ENCODE data around the gene CRISP2. TPM values are rescaled to one million over a fixed set of nuclear protein-coding genes. Genes with fewer than 3 reads are reported as not detected.

CRISP2 gene, protein sequence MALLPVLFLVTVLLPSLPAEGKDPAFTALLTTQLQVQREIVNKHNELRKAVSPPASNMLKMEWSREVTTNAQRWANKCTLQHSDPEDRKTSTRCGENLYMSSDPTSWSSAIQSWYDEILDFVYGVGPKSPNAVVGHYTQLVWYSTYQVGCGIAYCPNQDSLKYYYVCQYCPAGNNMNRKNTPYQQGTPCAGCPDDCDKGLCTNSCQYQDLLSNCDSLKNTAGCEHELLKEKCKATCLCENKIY
- total RNA-seq, result not detected in 2 replicates
- long read RNA-seq, result 0 reads

DNA sequence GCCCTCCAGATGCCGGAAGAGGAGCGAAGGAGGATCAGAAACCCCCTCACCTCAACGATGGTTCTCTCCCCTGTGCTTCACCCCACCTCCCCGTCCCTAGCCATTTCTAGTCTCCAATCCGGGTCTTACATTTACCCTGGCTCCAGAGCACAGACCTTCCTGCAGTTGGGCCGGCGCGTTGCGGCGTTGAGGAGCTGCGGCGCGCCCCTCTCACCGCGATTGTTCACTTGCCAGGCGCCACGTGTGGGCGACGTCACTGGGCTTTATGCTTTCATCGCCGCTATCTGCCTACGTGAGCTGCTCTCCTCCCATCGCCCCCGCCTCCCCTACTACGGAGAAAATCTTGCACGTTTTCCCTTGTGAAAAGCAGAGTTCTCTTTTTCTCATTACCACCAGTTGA lies at the start of gene CRISP2:
TSS of gene CRISP2 (minus strand) at position 198 of the 400 bp plus-strand sequence. CDS start 4,347 bp downstream, outside the sequence.
- Mint-ChIP-seq H3K9me3 (ENCODE audit: unreplicated experiment) (peaks cover 22% of the 10 kb centered on the region), H3K4me3 (ENCODE audit: unreplicated experiment) (no peak within 1 kb of the TSS), H3K27me3 (ENCODE audit: unreplicated experiment) (no peaks in the 10 kb centered on the region), H3K36me3 (ENCODE audit: unreplicated experiment) (no peaks in the 10 kb centered on the region), H3K27ac (ENCODE audit: unreplicated experiment) (no peak within 1 kb of the TSS), H3K4me1 (ENCODE audit: unreplicated experiment) (no peaks in the 10 kb centered on the region)
- DNase-seq (ENCODE audit: extremely low spot score, unreplicated experiment), result no peak
- TF ChIP-seq, protein P1, sequence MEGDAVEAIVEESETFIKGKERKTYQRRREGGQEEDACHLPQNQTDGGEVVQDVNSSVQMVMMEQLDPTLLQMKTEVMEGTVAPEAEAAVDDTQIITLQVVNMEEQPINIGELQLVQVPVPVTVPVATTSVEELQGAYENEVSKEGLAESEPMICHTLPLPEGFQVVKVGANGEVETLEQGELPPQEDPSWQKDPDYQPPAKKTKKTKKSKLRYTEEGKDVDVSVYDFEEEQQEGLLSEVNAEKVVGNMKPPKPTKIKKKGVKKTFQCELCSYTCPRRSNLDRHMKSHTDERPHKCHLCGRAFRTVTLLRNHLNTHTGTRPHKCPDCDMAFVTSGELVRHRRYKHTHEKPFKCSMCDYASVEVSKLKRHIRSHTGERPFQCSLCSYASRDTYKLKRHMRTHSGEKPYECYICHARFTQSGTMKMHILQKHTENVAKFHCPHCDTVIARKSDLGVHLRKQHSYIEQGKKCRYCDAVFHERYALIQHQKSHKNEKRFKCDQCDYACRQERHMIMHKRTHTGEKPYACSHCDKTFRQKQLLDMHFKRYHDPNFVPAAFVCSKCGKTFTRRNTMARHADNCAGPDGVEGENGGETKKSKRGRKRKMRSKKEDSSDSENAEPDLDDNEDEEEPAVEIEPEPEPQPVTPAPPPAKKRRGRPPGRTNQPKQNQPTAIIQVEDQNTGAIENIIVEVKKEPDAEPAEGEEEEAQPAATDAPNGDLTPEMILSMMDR (IDR thresholded peaks at IDR 0.05), result no peak

DNA sequence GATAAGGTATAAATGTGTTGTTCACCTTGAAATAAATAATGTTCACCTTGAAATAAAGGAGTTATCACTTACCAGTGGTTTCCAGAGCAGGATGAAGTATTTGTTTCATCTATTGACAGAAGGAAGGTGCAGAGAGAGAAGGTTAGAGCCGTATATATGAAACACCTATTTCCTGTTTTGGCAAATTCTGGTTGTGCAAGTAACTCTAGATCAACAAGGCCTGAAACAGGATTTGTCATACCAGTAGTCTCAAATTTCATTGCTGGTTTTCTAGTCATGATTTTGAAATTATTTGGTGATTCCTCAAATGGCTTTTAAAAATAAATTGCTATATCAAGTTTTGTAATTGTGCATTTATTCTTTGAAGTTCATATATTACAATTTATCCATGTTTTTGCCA lies 30.9 kb upstream of the CRISP2 start, which contains the start of gene CRISP3:
TSS of gene CRISP3 (minus strand) at position 130 of the 400 bp plus-strand sequence. CDS start at position 109, 21 bp downstream.
- Mint-ChIP-seq H3K4me3 (ENCODE audit: unreplicated experiment) (no peak within 1 kb of the TSS), H3K4me1 (ENCODE audit: unreplicated experiment) (no peaks in the 10 kb centered on the region), H3K27ac (ENCODE audit: unreplicated experiment) (no peak within 1 kb of the TSS), H3K27me3 (ENCODE audit: unreplicated experiment) (no peaks in the 10 kb centered on the region), H3K9me3 (ENCODE audit: unreplicated experiment) (no peaks in the 10 kb centered on the region), H3K36me3 (ENCODE audit: unreplicated experiment) (no peaks in the 10 kb centered on the region)
- TF ChIP-seq, protein P1 (IDR thresholded peaks at IDR 0.05), result no peak
- DNase-seq (ENCODE audit: extremely low spot score, unreplicated experiment), result no peak

DNA sequence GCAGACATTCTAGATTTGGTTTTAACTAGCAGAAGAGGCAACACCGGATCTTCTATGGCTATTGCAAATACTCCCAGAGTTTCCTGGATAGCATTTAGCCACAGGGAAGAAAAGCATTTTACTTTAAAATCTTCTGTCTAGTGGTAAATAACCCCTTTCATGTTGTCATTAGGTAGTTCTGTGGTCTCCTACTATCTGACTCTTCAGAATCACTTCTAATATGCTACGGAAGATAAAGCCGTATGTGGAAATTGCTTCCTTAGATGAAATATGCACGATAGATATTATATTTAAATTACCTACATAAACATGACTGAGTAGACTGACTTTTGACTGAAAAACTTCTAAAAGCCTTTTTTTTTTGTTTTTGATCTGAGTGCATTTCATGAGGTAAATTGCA lies 30.1 kb upstream of the CRISP2 start:
- H3K4me1 Mint-ChIP-seq (ENCODE audit: unreplicated experiment), result no peaks in the 10 kb centered on the region
- no peaks in the 10 kb centered on the region for H3K36me3 Mint-ChIP-seq (ENCODE audit: unreplicated experiment)
- H3K27me3 Mint-ChIP-seq (ENCODE audit: unreplicated experiment), result no peaks in the 10 kb centered on the region
- TF ChIP-seq, protein P1 (IDR thresholded peaks at IDR 0.05), result no peak
- H3K27ac Mint-ChIP-seq (ENCODE audit: unreplicated experiment), result no peak overlapping the region
- no peaks in the 10 kb centered on the region for H3K9me3 Mint-ChIP-seq (ENCODE audit: unreplicated experiment)
- H3K4me3 Mint-ChIP-seq (ENCODE audit: unreplicated experiment), result no peak overlapping the region
- no peak for DNase-seq (ENCODE audit: extremely low spot score, unreplicated experiment)

DNA sequence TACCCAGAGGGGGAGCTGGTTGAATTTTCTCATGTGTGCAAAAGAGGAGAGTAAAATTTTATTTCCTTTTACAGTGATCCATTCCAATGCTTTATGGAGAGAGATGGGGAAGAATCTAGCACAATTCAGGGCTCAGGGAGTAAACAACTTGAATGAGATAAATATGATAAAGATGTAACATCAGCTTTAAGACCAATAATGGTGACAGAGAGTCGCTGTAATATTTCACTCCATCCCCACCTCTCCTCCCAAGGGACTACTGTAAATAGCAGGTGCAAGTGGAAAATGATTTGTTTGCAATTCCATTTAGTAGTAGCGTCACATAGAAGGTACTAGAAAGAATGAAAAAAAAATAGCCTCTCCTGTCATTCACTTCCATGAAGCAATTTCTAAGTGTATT lies 26.1 kb upstream of the CRISP2 start:
- no peak for DNase-seq (ENCODE audit: extremely low spot score, unreplicated experiment)
- no peak overlapping the region for H3K4me3 Mint-ChIP-seq (ENCODE audit: unreplicated experiment)
- no peaks in the 10 kb centered on the region for H3K27me3 Mint-ChIP-seq (ENCODE audit: unreplicated experiment)
- TF ChIP-seq, protein P1 (IDR thresholded peaks at IDR 0.05), result no peak
- no peaks in the 10 kb centered on the region for H3K4me1 Mint-ChIP-seq (ENCODE audit: unreplicated experiment)
- no peak overlapping the region for H3K27ac Mint-ChIP-seq (ENCODE audit: unreplicated experiment)
- no peaks in the 10 kb centered on the region for H3K9me3 Mint-ChIP-seq (ENCODE audit: unreplicated experiment)
- no peaks in the 10 kb centered on the region for H3K36me3 Mint-ChIP-seq (ENCODE audit: unreplicated experiment)

DNA sequence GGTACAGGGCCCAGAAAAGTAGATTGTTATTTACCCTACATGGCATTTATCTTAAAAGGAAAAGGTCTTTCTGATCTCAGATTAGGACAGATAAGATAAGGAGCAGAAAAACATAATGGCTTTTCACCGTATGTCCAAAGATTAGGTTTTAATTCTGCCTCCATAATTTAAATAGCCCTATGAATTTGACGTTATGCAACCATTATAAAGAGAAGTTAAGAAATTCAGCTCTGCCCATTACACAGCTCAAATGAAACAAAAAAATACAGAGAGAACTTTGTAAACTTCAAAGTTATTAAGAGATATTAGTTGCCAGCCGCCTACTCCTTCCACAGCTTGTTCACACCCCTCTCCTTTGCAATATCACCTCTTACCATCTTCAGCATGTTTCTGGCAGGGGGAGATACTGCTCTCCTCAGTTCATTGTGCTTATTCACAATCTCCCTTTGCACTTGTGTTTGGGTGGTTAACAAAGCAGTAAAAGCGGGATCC lies 22.7 kb upstream of the CRISP2 start:
- Mint-ChIP-seq H3K4me1 (ENCODE audit: unreplicated experiment) (no peaks in the 10 kb centered on the region), H3K27me3 (ENCODE audit: unreplicated experiment) (no peaks in the 10 kb centered on the region), H3K36me3 (ENCODE audit: unreplicated experiment) (no peaks in the 10 kb centered on the region), H3K27ac (ENCODE audit: unreplicated experiment) (no peak overlapping the region), H3K4me3 (ENCODE audit: unreplicated experiment) (no peak overlapping the region), H3K9me3 (ENCODE audit: unreplicated experiment) (no peaks in the 10 kb centered on the region)
- DNase-seq (ENCODE audit: extremely low spot score, unreplicated experiment), result no peak
- TF ChIP-seq, protein P1 (IDR thresholded peaks at IDR 0.05), result no peak
